Testis (tissue), 2 donors: Measurements from ENCODE around the gene RSRP1.

ENCODE experiments used
- POLR2A ChIP-seq: fragments of 450-650 bp; IDR thresholded peaks from one replicate; pipeline ENCODE4 v1.6.1; 2017; ENCODE audit warnings: antibody characterized with exemption, mild to moderate bottlenecking, moderate library complexity
- TF ChIP-seq, protein P1 (sequence below), 3 experiments: fragments of 450-650 bp in 2 of 3; fragments of 200-600 bp in 1 of 3; sonication (generic) in 1 of 3; IDR thresholded peaks; one replicate each; pipeline ENCODE4 v1.5.1; 2016 to 2019; ENCODE audit warnings: antibody characterized with exemption in 3 of 3, mild to moderate bottlenecking in 2 of 3, moderate library complexity in 1 of 3

DNA sequence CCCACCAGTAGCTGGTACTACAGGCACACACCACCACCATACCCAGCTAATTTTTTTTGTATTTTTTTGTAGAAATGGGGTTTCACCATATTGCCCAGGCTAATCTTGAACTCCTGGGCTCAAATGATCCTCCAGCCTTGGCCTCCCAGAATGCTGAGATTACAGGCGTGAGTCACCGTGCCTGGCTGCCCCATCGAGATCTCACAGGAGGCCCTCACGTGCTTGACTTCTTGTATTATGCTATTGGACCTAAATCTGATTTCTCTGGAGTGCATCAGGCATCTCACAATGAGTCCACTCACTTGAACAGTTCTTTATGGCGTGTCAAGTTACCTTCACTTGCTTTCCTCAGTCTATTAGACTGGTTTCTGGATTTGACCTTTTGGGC is 9.3 kb upstream of the RSRP1 start:
- TF ChIP-seq, protein P1, sequence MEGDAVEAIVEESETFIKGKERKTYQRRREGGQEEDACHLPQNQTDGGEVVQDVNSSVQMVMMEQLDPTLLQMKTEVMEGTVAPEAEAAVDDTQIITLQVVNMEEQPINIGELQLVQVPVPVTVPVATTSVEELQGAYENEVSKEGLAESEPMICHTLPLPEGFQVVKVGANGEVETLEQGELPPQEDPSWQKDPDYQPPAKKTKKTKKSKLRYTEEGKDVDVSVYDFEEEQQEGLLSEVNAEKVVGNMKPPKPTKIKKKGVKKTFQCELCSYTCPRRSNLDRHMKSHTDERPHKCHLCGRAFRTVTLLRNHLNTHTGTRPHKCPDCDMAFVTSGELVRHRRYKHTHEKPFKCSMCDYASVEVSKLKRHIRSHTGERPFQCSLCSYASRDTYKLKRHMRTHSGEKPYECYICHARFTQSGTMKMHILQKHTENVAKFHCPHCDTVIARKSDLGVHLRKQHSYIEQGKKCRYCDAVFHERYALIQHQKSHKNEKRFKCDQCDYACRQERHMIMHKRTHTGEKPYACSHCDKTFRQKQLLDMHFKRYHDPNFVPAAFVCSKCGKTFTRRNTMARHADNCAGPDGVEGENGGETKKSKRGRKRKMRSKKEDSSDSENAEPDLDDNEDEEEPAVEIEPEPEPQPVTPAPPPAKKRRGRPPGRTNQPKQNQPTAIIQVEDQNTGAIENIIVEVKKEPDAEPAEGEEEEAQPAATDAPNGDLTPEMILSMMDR (IDR thresholded peaks at IDR 0.05) = no peak
- no peak for TF ChIP-seq POLR2A
